AG09319 (cell line): ENCODE measurements around the gene TTC21B.

Source experiments
- DNase-seq: peaks from one replicate; pipeline ENCODE4 v3.0.0-alpha.2; 2010; ENCODE audit warnings: low read depth; ENCODE audit errors: extremely low read depth
- CTCF ChIP-seq: IDR thresholded peaks from 2 replicates; pipeline ENCODE4 v1.5.1; 2011; ENCODE audit warnings: low read depth, mild to moderate bottlenecking, inconsistent platforms, low read length, moderate library complexity

Gene TTC21B

GRCh38 chr2:165827016-165827920 is 126.3 kb downstream of the TTC21B start:
- DNase-seq = no peak
- no peak for TF ChIP-seq CTCF

- TF ChIP-seq CTCF = no peak
- no peak for DNase-seq
These were observed 128.5 kb downstream of the TTC21B start for GRCh38 chr2:165825041-165825440.
